SU-DHL-6 (cell line): ENCODE data around the gene ERC1.

Source experiments
- H2AFZ ChIP-seq: fragments of 200-600 bp; sonication (generic); 2 replicates; pipeline ENCODE4 v1.6.1; 2014; ENCODE audit warnings: low read depth, mild to moderate bottlenecking, moderate library complexity, mixed read lengths, antibody characterized with exemption, low read length; ENCODE audit not compliant: severe bottlenecking
- H3F3A ChIP-seq: fragments of 200-600 bp; shearing (Covaris generic); 2 replicates; pipeline ENCODE4 v1.6.0; 2016; ENCODE audit warnings: antibody characterized with exemption, mild to moderate bottlenecking; ENCODE audit not compliant: insufficient read depth
- H3K27ac ChIP-seq: fragments of 200-600 bp; sonication (generic); 2 replicates; pipeline ENCODE4 v1.5.1; 2016; ENCODE audit warnings: low read depth, mild to moderate bottlenecking, low read length, moderate library complexity, mixed read lengths
- H3K27me3 ChIP-seq: fragments of 200-600 bp; sonication (generic), shearing (Covaris generic); 2 replicates; pipeline ENCODE4 v1.6.0; 2014; ENCODE audit warnings: mild to moderate bottlenecking, low read length
- H3K36me3 ChIP-seq: fragments of 200-600 bp; sonication (generic); 2 replicates; pipeline ENCODE4 v1.6.1; 2014; ENCODE audit warnings: mild to moderate bottlenecking, low read length, mixed read lengths
- H3K4me2 ChIP-seq: fragments of 300-600, 200-600 bp; shearing (Covaris generic), sonication (generic); 2 replicates; pipeline ENCODE4 v1.6.0; 2014; ENCODE audit warnings: low read length, low read depth, mild to moderate bottlenecking; ENCODE audit not compliant: poor library complexity, severe bottlenecking
- H3K4me3 ChIP-seq: fragments of 200-600 bp; sonication (generic); 2 replicates; pipeline ENCODE4 v1.5.1; 2014; ENCODE audit warnings: antibody characterized with exemption, low read length, mild to moderate bottlenecking, mixed read lengths; ENCODE audit not compliant: insufficient read depth, poor library complexity, severe bottlenecking
- H3K79me2 ChIP-seq: fragments of 200-600 bp; sonication (generic); 2 replicates; pipeline ENCODE4 v1.6.1; 2014; ENCODE audit warnings: mild to moderate bottlenecking, low read length, moderate library complexity; ENCODE audit not compliant: insufficient read depth
- H3K9ac ChIP-seq: fragments of 200-600 bp; sonication (generic); 2 replicates; pipeline ENCODE4 v1.7.0; 2014; ENCODE audit warnings: mild to moderate bottlenecking, low read length
- H3K9me2 ChIP-seq: fragments of 200-600 bp; sonication (generic); replicated peaks from 2 replicates; pipeline ENCODE4 v1.6.1; 2014; ENCODE audit warnings: low read length; ENCODE audit not compliant: insufficient read depth
- H3K9me3 ChIP-seq: fragments of 200-600 bp; sonication (generic); 2 replicates; pipeline ENCODE4 v1.6.1; 2014; ENCODE audit warnings: low read length, mixed read lengths; ENCODE audit not compliant: insufficient read depth
- H4K20me1 ChIP-seq: fragments of 200-600 bp; sonication (generic); 2 replicates; pipeline ENCODE4 v1.6.1; 2014; ENCODE audit warnings: low read depth, mild to moderate bottlenecking, antibody characterized with exemption, low read length, moderate library complexity, mixed read lengths
- CTCF ChIP-seq: fragments of 200-600 bp; sonication (generic); IDR thresholded peaks from one replicate; pipeline ENCODE4 v1.5.1; 2017; ENCODE audit warnings: antibody characterized with exemption, mild to moderate bottlenecking, low read length, moderate library complexity; ENCODE audit not compliant: insufficient read depth, poor library complexity, severe bottlenecking
- EZH2phosphoT487 ChIP-seq: fragments of 200-600 bp; sonication (generic), shearing (Covaris generic); conservative IDR thresholded peaks from 2 replicates; pipeline ENCODE4 v1.6.1; 2018; ENCODE audit warnings: mild to moderate bottlenecking, antibody characterized with exemption, low read length, moderate library complexity, mixed read lengths

ERC1 gene

GRCh38 chr12:1290716-1291115 lies 299.7 kb downstream of the ERC1 start:
- H3K36me3 ChIP-seq = 0 out of 2 replicates have a peak, but pooled peaks cover 2% of the 10 kb centered on the region
- TF ChIP-seq EZH2phosphoT487 (no peak), CTCF (no peak)

GRCh38 chr12:1291601-1292332 lies 300.7 kb downstream of the ERC1 start:
- Histone ChIP-seq H3K27me3 (no peaks in the 10 kb centered on the region), H3K9me2 (no peaks in the 10 kb centered on the region), H3K4me3 (no peak overlapping the region), H3K79me2 (no peaks in the 10 kb centered on the region), H3K4me2 (no peak overlapping the region), H3K36me3 (peaks cover 3% of the 10 kb centered on the region; the same call in 1 of the 2 replicates), H3F3A (no peaks in the 10 kb centered on the region), H4K20me1 (no peaks in the 10 kb centered on the region), H3K27ac (no peak overlapping the region), H2AFZ (no peak overlapping the region), H3K9ac (no peak overlapping the region), H3K9me3 (no peaks in the 10 kb centered on the region)
- TF ChIP-seq CTCF (no peak), EZH2phosphoT487 (no peak)

More at GRCh38 chr12:1290716-1291115, 299.7 kb downstream of the ERC1 start:
- no peak overlapping the region for H3K4me2 ChIP-seq
- H2AFZ ChIP-seq = no peak overlapping the region
- H3K27ac ChIP-seq = no peak overlapping the region
- H3K9ac ChIP-seq = no peak overlapping the region
- no peaks in the 10 kb centered on the region for H3K79me2 ChIP-seq
- H3K9me2 ChIP-seq = no peaks in the 10 kb centered on the region
- H3K27me3 ChIP-seq = no peaks in the 10 kb centered on the region
- H3K4me3 ChIP-seq = no peak overlapping the region
- H4K20me1 ChIP-seq = no peaks in the 10 kb centered on the region
- no peaks in the 10 kb centered on the region for H3K9me3 ChIP-seq
- H3F3A ChIP-seq = no peaks in the 10 kb centered on the region

GRCh38 chr12:1293901-1294300 lies 302.9 kb downstream of the ERC1 start:
- Histone ChIP-seq H3K27me3 (no peaks in the 10 kb centered on the region), H3K4me2 (no peak overlapping the region), H3K27ac (no peak overlapping the region), H3K9me2 (no peaks in the 10 kb centered on the region), H3K4me3 (no peak overlapping the region), H3K36me3 (peaks cover 6% of the 10 kb centered on the region; the same call in 1 of the 2 replicates), H3K79me2 (no peaks in the 10 kb centered on the region), H3K9ac (no peak overlapping the region), H3F3A (no peaks in the 10 kb centered on the region), H2AFZ (no peak overlapping the region), H3K9me3 (no peaks in the 10 kb centered on the region), H4K20me1 (no peaks in the 10 kb centered on the region)
- TF ChIP-seq CTCF = no peak
- TF ChIP-seq EZH2phosphoT487 = no peak
